GM19035 (cell line): ENCODE results near the gene ATF1.
"Not testable (repeated sequence)": the region's sequence is repeated elsewhere in the genome, so short reads cannot be mapped to it uniquely, and the experiment has no call there.

Experiments
- ATAC-seq: cut with Tn5 transposase; IDR thresholded peaks from one replicate; pipeline ENCODE4 v1.9.1; 2021; ENCODE audit not compliant: unreplicated experiment

Gene ATF1

GRCh38 chr12:50855218-50855617 lies 91.3 kb downstream of the ATF1 start:
- not testable (repeated sequence) for ATAC-seq

- not testable (repeated sequence) for ATAC-seq
Measured at GRCh38 chr12:50855679-50856078, 91.8 kb downstream of the ATF1 start.

GRCh38 chr12:50859621-50860310 lies 95.9 kb downstream of the ATF1 start:
- ATAC-seq: no peak

- no peak for ATAC-seq
Measured at GRCh38 chr12:50862316-50862715, 98.4 kb downstream of the ATF1 start.

- ATAC-seq: no peak
Measured at GRCh38 chr12:50865266-50865665, 101.4 kb downstream of the ATF1 start.

- not testable (repeated sequence) for ATAC-seq
Measured at GRCh38 chr12:50868881-50869280, 105.0 kb downstream of the ATF1 start.
